Activated naive CD4-positive, alpha-beta T cell treated with anti-CD3 and anti-CD28 coated beads, Interleukin-2, amount 10 ng/mL, durations not matched to agents 7 days and 5 days (primary cell): Measurements from ENCODE around the gene MGMT.

Experiments used
- CTCF ChIA-PET: fragments of 350-600 bp; sonication (Branson Sonifier 250); formaldehyde crosslinking; loops from one replicate; lab custom pipeline; 2021; ENCODE audit warnings: antibody characterized with exemption; lab: Charles Lee
- DNase-seq: peaks from one replicate; pipeline ENCODE4 v3.0.0-alpha.2; 2020
- H3K27ac Mint-ChIP-seq: one replicate; pipeline ENCODE4 v1.8.0; 2021; ENCODE audit warnings: mild to moderate bottlenecking, moderate library complexity, mixed read lengths
- H3K27me3 Mint-ChIP-seq: one replicate; pipeline ENCODE4 v1.8.0; 2021; ENCODE audit warnings: mild to moderate bottlenecking, mixed read lengths
- H3K36me3 Mint-ChIP-seq: one replicate; pipeline ENCODE4 v1.8.0; 2021; ENCODE audit warnings: mixed read lengths
- H3K4me1 Mint-ChIP-seq: one replicate; pipeline ENCODE4 v1.8.0; 2021; ENCODE audit warnings: mixed read lengths
- H3K4me3 Mint-ChIP-seq: one replicate; pipeline ENCODE4 v1.8.0; 2021; ENCODE audit warnings: mild to moderate bottlenecking, moderate library complexity, mixed read lengths
- H3K9me3 Mint-ChIP-seq: one replicate; pipeline ENCODE4 v1.8.0; 2021; ENCODE audit warnings: mixed read lengths

MGMT gene

DNA sequence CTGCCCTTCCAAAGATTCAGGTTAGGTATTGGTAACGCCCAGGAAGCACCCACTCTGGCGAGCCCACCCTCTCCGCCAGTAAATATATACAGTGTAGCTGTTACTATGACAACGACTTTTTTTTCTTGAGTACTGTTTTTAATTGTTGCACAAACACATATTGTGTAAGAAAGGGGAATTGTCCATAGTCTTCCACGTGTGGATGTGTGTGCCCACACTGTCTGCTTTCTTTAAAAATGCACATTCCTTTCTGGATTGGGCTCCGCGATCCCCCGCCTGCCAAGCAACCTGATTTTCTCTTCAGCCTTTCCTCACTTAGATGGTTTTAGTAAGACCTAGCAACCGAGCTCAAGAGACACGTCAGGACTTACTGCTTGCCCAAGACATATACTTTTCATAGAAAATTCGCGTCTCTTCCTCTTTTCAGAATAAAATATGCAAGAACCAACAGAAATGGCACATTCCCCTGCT lies 249.2 kb downstream of the MGMT start:
- DNase-seq: no peak
- Mint-ChIP-seq H3K9me3 (peaks cover 14% of the 10 kb centered on the region), H3K27me3 (no peaks in the 10 kb centered on the region), H3K4me1 (no peaks in the 10 kb centered on the region), H3K27ac (no peak overlapping the region), H3K4me3 (no peak overlapping the region), H3K36me3 (no peaks in the 10 kb centered on the region)
- CTCF ChIA-PET: no interaction called here

GRCh38 chr10:129716881-129717280 lies 249.8 kb downstream of the MGMT start:
- Mint-ChIP-seq H3K4me3 (no peak overlapping the region), H3K4me1 (no peaks in the 10 kb centered on the region), H3K27ac (no peak overlapping the region), H3K9me3 (peaks cover 17% of the 10 kb centered on the region), H3K36me3 (no peaks in the 10 kb centered on the region), H3K27me3 (no peaks in the 10 kb centered on the region)
- CTCF ChIA-PET: no interaction called here
- DNase-seq: no peak

- Mint-ChIP-seq H3K9me3 (peaks cover 17% of the 10 kb centered on the region), H3K27me3 (no peaks in the 10 kb centered on the region), H3K4me3 (no peak overlapping the region), H3K27ac (no peak overlapping the region), H3K36me3 (no peaks in the 10 kb centered on the region), H3K4me1 (no peaks in the 10 kb centered on the region)
- DNase-seq: no peak
- CTCF ChIA-PET: no interaction called here
These were observed 250.9 kb downstream of the MGMT start for GRCh38 chr10:129717816-129718547.

DNA sequence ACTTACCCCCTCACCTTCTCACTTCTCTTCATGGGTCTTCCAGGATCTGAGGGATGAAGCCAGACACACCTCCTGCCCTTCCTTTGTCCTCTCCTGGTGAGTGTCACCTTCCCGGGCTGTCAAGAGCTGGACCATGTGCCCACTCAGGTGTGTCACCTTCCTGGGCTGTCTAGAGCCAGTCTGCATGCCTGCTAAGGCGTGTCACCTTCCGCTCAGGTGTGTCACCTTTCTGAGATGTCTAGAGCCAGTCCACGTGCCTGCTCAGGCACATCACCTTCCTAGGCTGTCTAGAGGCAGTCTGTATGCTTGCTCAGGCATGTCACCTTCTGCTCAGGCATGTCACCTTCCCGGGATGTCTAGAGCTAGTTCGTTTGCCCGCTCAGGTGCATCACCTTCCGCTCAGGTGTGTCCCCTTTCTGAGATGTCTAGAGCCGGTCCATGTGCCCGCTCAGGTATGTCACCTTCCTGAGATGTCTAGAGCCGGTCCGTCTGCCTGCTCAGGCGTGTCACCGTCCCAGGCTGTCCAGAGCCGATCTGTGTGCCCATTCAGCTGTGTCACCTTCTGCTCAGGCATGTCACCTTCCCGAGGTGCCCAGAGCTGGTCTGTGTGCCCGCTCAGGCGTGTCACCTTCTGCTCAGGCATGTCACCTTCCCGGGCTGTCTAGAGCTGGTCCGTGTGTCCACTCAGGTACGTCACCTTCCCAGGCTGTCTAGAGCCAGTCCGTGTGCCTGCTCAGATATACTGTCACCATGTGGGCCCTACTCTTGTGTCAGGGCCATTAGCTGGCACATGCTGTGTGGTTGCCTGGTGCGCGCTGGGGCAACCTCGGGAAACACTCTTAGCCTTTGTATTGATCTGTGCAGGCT lies 251.7 kb downstream of the MGMT start:
- Mint-ChIP-seq H3K4me3 (no peak overlapping the region), H3K27ac (no peak overlapping the region), H3K36me3 (peaks cover 3% of the 10 kb centered on the region), H3K4me1 (no peaks in the 10 kb centered on the region), H3K9me3 (peaks cover 17% of the 10 kb centered on the region), H3K27me3 (no peaks in the 10 kb centered on the region)
- no peak for DNase-seq
- CTCF ChIA-PET: no interaction called here

DNA sequence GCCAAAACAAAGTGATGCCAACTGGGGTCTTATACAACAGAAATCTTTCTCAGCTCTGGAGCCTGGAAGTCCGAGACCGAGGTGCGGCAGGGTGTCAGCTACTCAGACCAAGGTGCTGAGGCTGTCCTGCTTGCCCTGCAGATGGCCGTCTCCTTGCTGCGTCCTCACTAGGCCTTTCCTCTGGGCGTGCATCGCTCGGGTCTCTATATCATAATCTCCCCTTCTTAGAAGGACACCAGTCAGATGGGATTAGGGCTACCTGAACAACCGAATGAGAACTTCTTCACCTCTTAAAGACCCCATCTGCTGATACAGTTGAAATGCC lies 252.3 kb downstream of the MGMT start:
- H3K4me1 Mint-ChIP-seq: no peaks in the 10 kb centered on the region
- no peak overlapping the region for H3K4me3 Mint-ChIP-seq
- no peaks in the 10 kb centered on the region for H3K27me3 Mint-ChIP-seq
- no peak for DNase-seq
- no peak overlapping the region for H3K27ac Mint-ChIP-seq
- H3K9me3 Mint-ChIP-seq: peaks cover 17% of the 10 kb centered on the region
- CTCF ChIA-PET: no interaction called here
- peaks cover 3% of the 10 kb centered on the region for H3K36me3 Mint-ChIP-seq

DNA sequence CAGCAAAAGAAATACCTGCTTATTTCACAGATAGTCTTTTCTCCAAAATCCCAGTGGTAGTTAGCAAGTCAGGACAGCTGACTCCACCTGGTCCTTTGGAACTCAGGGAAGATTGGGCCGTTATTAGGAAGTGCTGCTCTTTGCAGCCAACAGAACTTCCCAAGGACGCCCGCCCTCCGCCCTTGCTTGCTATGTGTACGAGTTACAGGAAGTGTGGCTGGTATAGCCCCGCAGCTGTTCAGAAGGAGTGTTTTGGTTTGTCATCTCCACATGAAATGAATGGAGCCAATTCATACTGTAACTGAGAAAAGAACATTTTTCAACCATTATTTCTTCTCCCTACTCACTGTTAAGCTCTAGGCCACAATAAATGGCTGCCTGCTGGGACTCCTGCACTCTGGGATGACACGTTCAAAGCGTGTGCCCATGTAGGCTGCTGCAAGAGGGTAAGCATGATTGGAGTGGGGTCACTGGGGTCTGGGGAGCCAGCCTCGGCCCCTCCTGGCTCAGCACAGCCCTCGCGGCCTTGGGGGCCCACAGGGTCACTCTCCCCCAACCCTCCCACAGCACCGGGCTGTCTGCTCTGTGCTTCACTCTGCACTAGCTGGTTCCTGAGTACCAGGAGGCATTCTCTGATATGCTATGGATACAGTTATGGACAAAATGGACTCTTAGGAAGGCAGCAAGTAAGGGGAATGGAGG lies 253.0 kb downstream of the MGMT start:
- no peak for DNase-seq
- CTCF ChIA-PET: no interaction called here
- Mint-ChIP-seq H3K4me3 (no peak overlapping the region), H3K27ac (no peak overlapping the region), H3K27me3 (no peaks in the 10 kb centered on the region), H3K4me1 (no peaks in the 10 kb centered on the region), H3K9me3 (peaks cover 17% of the 10 kb centered on the region), H3K36me3 (peaks cover 3% of the 10 kb centered on the region)

GRCh38 chr10:129725011-129725410 lies 258.0 kb downstream of the MGMT start:
- Mint-ChIP-seq H3K4me3 (no peak overlapping the region), H3K27ac (no peak overlapping the region), H3K4me1 (no peaks in the 10 kb centered on the region), H3K36me3 (peaks cover 10% of the 10 kb centered on the region), H3K9me3 (peaks cover 25% of the 10 kb centered on the region), H3K27me3 (no peaks in the 10 kb centered on the region)
- DNase-seq: no peak
- CTCF ChIA-PET: no interaction called here

GRCh38 chr10:129725482-129725881 lies 258.4 kb downstream of the MGMT start:
- Mint-ChIP-seq H3K27ac (no peak overlapping the region), H3K4me3 (no peak overlapping the region), H3K36me3 (peaks cover 10% of the 10 kb centered on the region), H3K27me3 (no peaks in the 10 kb centered on the region), H3K9me3 (peaks cover 26% of the 10 kb centered on the region), H3K4me1 (no peaks in the 10 kb centered on the region)
- no peak for DNase-seq
- CTCF ChIA-PET: no interaction called here

- Mint-ChIP-seq H3K4me1 (no peaks in the 10 kb centered on the region), H3K27me3 (no peaks in the 10 kb centered on the region), H3K27ac (no peak overlapping the region), H3K36me3 (peaks cover 10% of the 10 kb centered on the region), H3K9me3 (peaks cover 27% of the 10 kb centered on the region), H3K4me3 (no peak overlapping the region)
- DNase-seq: no peak
- CTCF ChIA-PET: no interaction called here
These were observed 259.0 kb downstream of the MGMT start for GRCh38 chr10:129725890-129726631.

GRCh38 chr10:129727071-129727470 lies 260.0 kb downstream of the MGMT start:
- no peak for DNase-seq
- Mint-ChIP-seq H3K9me3 (peaks cover 26% of the 10 kb centered on the region), H3K4me1 (no peaks in the 10 kb centered on the region), H3K27ac (no peak overlapping the region), H3K4me3 (no peak overlapping the region), H3K36me3 (peaks cover 10% of the 10 kb centered on the region), H3K27me3 (no peaks in the 10 kb centered on the region)
- CTCF ChIA-PET: no interaction called here

- Mint-ChIP-seq H3K27me3 (no peaks in the 10 kb centered on the region), H3K9me3 (peaks cover 26% of the 10 kb centered on the region), H3K4me3 (no peak overlapping the region), H3K4me1 (no peaks in the 10 kb centered on the region), H3K36me3 (peaks cover 10% of the 10 kb centered on the region), H3K27ac (no peak overlapping the region)
- DNase-seq: no peak
- CTCF ChIA-PET: no interaction called here
These were observed 260.5 kb downstream of the MGMT start for GRCh38 chr10:129727495-129727894.

DNA sequence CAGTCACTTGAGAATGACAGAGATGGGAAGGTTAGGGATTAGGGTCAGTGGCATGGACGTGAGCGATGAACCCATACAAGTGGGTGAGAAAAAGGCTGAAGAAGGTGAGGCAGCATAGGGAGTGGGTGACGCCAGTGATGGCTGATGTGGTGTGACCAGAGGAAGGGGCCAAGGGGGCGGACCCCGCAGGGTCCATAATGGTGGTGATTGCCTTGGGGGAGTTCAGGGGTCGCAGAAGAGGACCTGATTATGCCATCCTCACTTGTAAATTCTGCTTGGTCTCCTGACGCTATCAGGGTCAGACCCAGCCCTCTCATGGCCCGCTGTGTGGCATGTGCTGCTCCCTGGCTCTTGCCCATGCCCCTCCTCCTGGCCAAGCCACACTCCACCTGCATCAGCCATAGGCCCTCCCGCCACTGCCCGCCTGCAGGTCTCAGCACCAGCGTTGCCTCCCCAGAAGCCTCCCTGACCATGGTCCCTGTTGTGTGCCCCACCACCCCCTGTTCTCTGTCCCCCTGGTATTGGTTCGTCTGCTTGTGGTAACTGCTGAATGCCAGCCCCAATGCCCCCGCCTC lies 261.3 kb downstream of the MGMT start:
- no peak overlapping the region for H3K4me3 Mint-ChIP-seq
- DNase-seq: no peak
- CTCF ChIA-PET: no interaction called here
- no peaks in the 10 kb centered on the region for H3K4me1 Mint-ChIP-seq
- peaks cover 7% of the 10 kb centered on the region for H3K36me3 Mint-ChIP-seq
- peaks cover 26% of the 10 kb centered on the region for H3K9me3 Mint-ChIP-seq
- no peak overlapping the region for H3K27ac Mint-ChIP-seq
- no peaks in the 10 kb centered on the region for H3K27me3 Mint-ChIP-seq

DNA sequence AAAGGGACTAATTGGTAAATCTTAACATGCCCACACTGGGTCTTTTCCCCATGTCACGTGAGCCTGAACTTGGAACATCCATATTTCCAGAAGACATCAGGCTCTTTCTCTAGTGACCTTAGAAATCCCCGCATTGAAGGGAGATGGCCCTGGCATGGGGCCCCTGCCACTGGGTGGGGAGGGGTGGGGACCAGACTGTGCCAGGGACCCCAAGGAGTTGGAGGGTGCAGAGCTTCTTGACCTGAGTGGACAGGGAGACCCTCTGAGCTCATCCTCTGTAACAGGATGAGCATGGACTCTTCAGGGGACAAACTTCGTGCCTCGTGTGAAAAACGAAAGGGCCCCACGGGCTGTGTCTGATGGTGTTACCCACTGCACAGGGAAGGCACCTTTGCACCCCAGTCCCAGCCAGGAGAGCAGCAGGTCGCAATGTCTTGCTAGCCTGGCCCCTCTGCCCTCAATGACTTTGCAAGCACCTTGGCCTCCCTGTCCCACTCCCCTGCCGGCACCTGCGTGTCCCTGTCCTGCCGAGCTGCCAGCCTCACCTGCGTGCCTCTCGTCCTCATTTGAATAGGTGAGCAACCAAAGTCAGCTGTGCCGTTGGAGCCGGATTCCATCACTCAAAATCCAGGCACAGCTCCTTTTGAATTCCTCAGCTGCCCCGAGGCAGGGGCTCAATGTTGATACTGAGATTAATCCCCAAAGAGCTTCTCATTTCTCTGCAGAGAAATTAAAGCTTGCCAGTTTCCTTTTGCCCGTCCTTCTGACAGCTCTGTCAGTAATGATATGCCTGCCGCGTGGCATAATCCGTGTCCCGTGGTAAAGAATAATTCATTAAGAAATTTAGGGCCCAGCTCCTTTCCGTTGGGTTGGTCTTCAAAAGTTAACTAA lies 262.1 kb downstream of the MGMT start:
- H3K4me3 Mint-ChIP-seq: no peak overlapping the region
- no peaks in the 10 kb centered on the region for H3K4me1 Mint-ChIP-seq
- CTCF ChIA-PET: no interaction called here
- peaks cover 26% of the 10 kb centered on the region for H3K9me3 Mint-ChIP-seq
- H3K27me3 Mint-ChIP-seq: no peaks in the 10 kb centered on the region
- no peak for DNase-seq
- peaks cover 7% of the 10 kb centered on the region for H3K36me3 Mint-ChIP-seq
- H3K27ac Mint-ChIP-seq: no peak overlapping the region
